ENCODE results near the gene ALOX15B. TPM values are rescaled to one million over a fixed set of nuclear protein-coding genes. Genes with fewer than 3 reads are reported as not detected.
"Not testable (repeated sequence)": the region's sequence is repeated elsewhere in the genome, so short reads cannot be mapped to it uniquely, and the experiment has no call there.

The ALOX15B gene
- total RNA-seq, 6 donors from 2014 or later: 46.2 to 177 (median 105) TPM

GRCh38 chr17:8059131-8059530 is 20.3 kb downstream of the ALOX15B start:
- H3K4me3 ChIP-seq: peak overlapping the region in 1 of 4 donors; percentile 27
- no peak for TF ChIP-seq POLR2A (IDR thresholded peaks at IDR 0.05)
- TF ChIP-seq POLR2AphosphoS5 (IDR thresholded peaks at IDR 0.05): no peak
- TF ChIP-seq CTCF (IDR thresholded peaks at IDR 0.05): no peak
- no peak for TF ChIP-seq EP300 (IDR thresholded peaks at IDR 0.05)
- no peaks in the 10 kb centered on the region for H3K36me3 ChIP-seq
- ATAC-seq (ENCODE audit: low FRiP score in 2 of 2) (no peak), DNase-seq (no peak)
- WGBS, 2 donors: 13 to 18% methylated on average over 7 of the region's 7 CpGs
- peak overlapping the region in 2 of 4 donors; percentile 40 to 60 for H3K27ac ChIP-seq
- peaks cover 0 to 19% (median 4%) of the 10 kb centered on the region in 4 donors for H3K27me3 ChIP-seq
- H3K9me3 ChIP-seq: no peaks in the 10 kb centered on the region
- peaks cover 0 to 45% (median 29%) of the 10 kb centered on the region in 4 donors for H3K4me1 ChIP-seq

- no peak overlapping the region for H3K27ac ChIP-seq
- DNase-seq (peak in 1 of 2 donors; percentile 57), ATAC-seq (ENCODE audit: low FRiP score in 2 of 2) (peak in 1 of 2 donors; percentile 63)
- H3K36me3 ChIP-seq: no peaks in the 10 kb centered on the region
- no peak overlapping the region for H3K4me3 ChIP-seq
- TF ChIP-seq POLR2AphosphoS5 (IDR thresholded peaks at IDR 0.05): no peak
- TF ChIP-seq CTCF (IDR thresholded peaks at IDR 0.05): peak; percentile 61 to 75 (median 70)
- H3K4me1 ChIP-seq: peaks cover 0 to 40% (median 27%) of the 10 kb centered on the region in 4 donors
- peaks cover 0 to 25% (median 4%) of the 10 kb centered on the region in 4 donors for H3K27me3 ChIP-seq
- WGBS, 2 donors: 6 to 8% methylated on average over 10 of the region's 10 CpGs
- H3K9me3 ChIP-seq: no peaks in the 10 kb centered on the region
Observed at GRCh38 chr17:8060274-8060673, 21.4 kb downstream of the ALOX15B start.

- Histone ChIP-seq H3K27me3 (peaks cover 0 to 25% (median 4%) of the 10 kb centered on the region in 4 donors), H3K4me1 (peaks cover 0 to 28% (median 13%) of the 10 kb centered on the region in 4 donors)
- H3K4me3 ChIP-seq; ATAC-seq (ENCODE audit: low FRiP score in 2 of 2); H3K27ac ChIP-seq; H3K9me3 ChIP-seq; DNase-seq; H3K36me3 ChIP-seq: not testable (repeated sequence)
- 69% methylated on average over 8 of the region's 8 CpGs for WGBS, 2 donors
Observed at GRCh38 chr17:8061851-8062250, 23.0 kb downstream of the ALOX15B start.

DNA sequence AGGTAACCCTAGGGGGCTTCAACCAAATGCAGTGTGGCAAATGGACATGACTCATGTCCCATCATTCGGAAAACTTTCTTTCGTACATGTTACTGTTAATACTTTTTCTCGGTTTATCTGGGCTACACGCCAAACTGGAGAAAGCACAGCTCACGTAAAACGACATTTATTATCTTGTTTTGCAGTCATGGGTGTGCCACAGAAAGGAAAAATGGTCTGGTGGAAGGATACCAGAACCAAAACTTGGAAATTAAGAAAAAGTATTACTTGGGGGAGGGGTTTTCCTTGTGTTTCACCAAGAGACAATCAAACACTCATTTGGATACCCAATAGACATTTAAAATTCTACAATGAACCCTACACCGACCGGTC is 23.6 kb downstream of the ALOX15B start:
- no peaks in the 10 kb centered on the region for H3K36me3 ChIP-seq
- H3K9me3 ChIP-seq: no peaks in the 10 kb centered on the region
- no peak overlapping the region for H3K27ac ChIP-seq
- peaks cover 0 to 22% (median 7%) of the 10 kb centered on the region in 4 donors for H3K4me1 ChIP-seq
- ATAC-seq (ENCODE audit: low FRiP score in 2 of 2) (no peak), DNase-seq (no peak)
- WGBS, 2 donors: 21 to 33% methylated on average over 8 of the region's 8 CpGs
- TF ChIP-seq CTCF (IDR thresholded peaks at IDR 0.05) (no peak), POLR2A (IDR thresholded peaks at IDR 0.05) (no peak), EP300 (IDR thresholded peaks at IDR 0.05) (no peak), POLR2AphosphoS5 (IDR thresholded peaks at IDR 0.05) (no peak)
- H3K27me3 ChIP-seq: peaks cover 0 to 25% (median 4%) of the 10 kb centered on the region in 4 donors
- H3K4me3 ChIP-seq: no peak overlapping the region

GRCh38 chr17:8062807-8063483 is 24.1 kb downstream of the ALOX15B start:
- H3K4me3 ChIP-seq: no peak overlapping the region
- DNase-seq (no peak), ATAC-seq (ENCODE audit: low FRiP score in 2 of 2) (no peak)
- H3K36me3 ChIP-seq: no peaks in the 10 kb centered on the region
- WGBS, 2 donors: 27 to 33% methylated on average over 15 of the region's 15 CpGs
- H3K27me3 ChIP-seq: peaks cover 0 to 25% (median 4%) of the 10 kb centered on the region in 4 donors
- H3K4me1 ChIP-seq: peaks cover 0 to 17% (median 3%) of the 10 kb centered on the region in 4 donors
- no peaks in the 10 kb centered on the region for H3K9me3 ChIP-seq
- no peak overlapping the region for H3K27ac ChIP-seq
- no peak for TF ChIP-seq EP300 (IDR thresholded peaks at IDR 0.05)
- no peak for TF ChIP-seq CTCF (IDR thresholded peaks at IDR 0.05)
- TF ChIP-seq POLR2AphosphoS5 (IDR thresholded peaks at IDR 0.05): no peak
- no peak for TF ChIP-seq POLR2A (IDR thresholded peaks at IDR 0.05)

All from upper lobe of left lung (tissue), 6 donors.